Smooth muscle cell (in vitro differentiated cells): ENCODE results near the gene IL3RA. TPM values are rescaled to one million over a fixed set of nuclear protein-coding genes. Genes with fewer than 3 reads are reported as not detected.
"Not testable (repeated sequence)": the region's sequence is repeated elsewhere in the genome, so short reads cannot be mapped to it uniquely, and the experiment has no call there.

Experiments
- DNase-seq: peaks from one replicate; lab custom pipeline; 2025; ENCODE audit not compliant: unreplicated experiment; lab: John Stamatoyannopoulos, UW
- H2AFZ ChIP-seq: fragments of 200-600 bp; sonication (generic); 2 replicates; pipeline ENCODE4 v1.6.0; 2016; ENCODE audit warnings: antibody characterized with exemption, low read depth, mild to moderate bottlenecking
- H3F3A ChIP-seq: fragments of 200-600 bp; sonication (generic); 2 replicates; pipeline ENCODE4 v1.6.0; 2017; ENCODE audit warnings: antibody characterized with exemption, low read depth
- H3K27ac ChIP-seq: fragments of 200-600 bp; sonication (generic); 2 replicates; pipeline ENCODE4 v1.5.1; 2016; ENCODE audit warnings: low read depth, mild to moderate bottlenecking
- H3K27me3 ChIP-seq: fragments of 200-600 bp; sonication (generic); 2 replicates; pipeline ENCODE4 v1.6.1; 2016; ENCODE audit warnings: low read depth, mild to moderate bottlenecking
- H3K36me3 ChIP-seq: fragments of 200-600 bp; sonication (generic); 2 replicates; pipeline ENCODE4 v1.5.1; 2016; ENCODE audit warnings: low read depth
- H3K4me1 ChIP-seq: fragments of 200-600 bp; sonication (generic); 2 replicates; pipeline ENCODE4 v1.5.1; 2016; ENCODE audit warnings: low read depth
- H3K4me2 ChIP-seq: fragments of 200-600 bp; sonication (generic); 2 replicates; pipeline ENCODE4 v1.6.0; 2016; ENCODE audit warnings: mild to moderate bottlenecking
- H3K4me3 ChIP-seq: fragments of 200-600 bp; sonication (generic); 2 replicates; pipeline ENCODE4 v1.5.1; 2016; ENCODE audit warnings: mild to moderate bottlenecking
- H3K79me2 ChIP-seq: fragments of 200-600 bp; sonication (generic); 2 replicates; pipeline ENCODE4 v1.6.0; 2016; ENCODE audit warnings: low read depth, mild to moderate bottlenecking
- H3K9ac ChIP-seq: fragments of 200-600 bp; sonication (generic); 2 replicates; pipeline ENCODE4 v1.6.0; 2016; ENCODE audit warnings: low read depth
- H3K9me3 ChIP-seq: fragments of 200-600 bp; sonication (generic); replicated peaks from 2 replicates; pipeline ENCODE4 v1.5.1; 2016; ENCODE audit warnings: low read depth
- H4K20me1 ChIP-seq: fragments of 200-600 bp; sonication (generic); 2 replicates; pipeline ENCODE4 v1.6.0; 2016; ENCODE audit warnings: low read depth
- CTCF ChIP-seq: fragments of 200-600 bp; sonication (generic); IDR thresholded peaks from 2 replicates; pipeline ENCODE4 v1.5.1; 2017; ENCODE audit warnings: borderline replicate concordance, mild to moderate bottlenecking, antibody characterized with exemption; ENCODE audit not compliant: insufficient read depth, poor library complexity, severe bottlenecking
- WGBS: methylation state at CpG from one replicate; pipeline ENCODE4 v1.1.7; 2016; ENCODE audit warnings: low lambda C conversion rate; 5-methylcytosine and 5-hydroxymethylcytosine counted together
- polyA plus RNA-seq: library from polyadenylated mRNA; unstranded; fragments of >200 nt; fragmentation: Nextera tagmentation; extraction: Ambion mirVana; gene quantifications from 2 replicates; pipeline ENCODE4 v1.2.1, GENCODE V29; 2016
- total RNA-seq: library from RNA; depleted of rRNA; stranded (reverse); fragments of >200 nt; gene quantifications from 2 replicates; pipeline ENCODE4 v1.2.3, GENCODE V29; 2014

The IL3RA gene
- total and polyA plus RNA-seq, 2 experiments from 2014 or later = 0.24 TPM; not detected in 1

- Histone ChIP-seq H3K4me1 (no peaks in the 10 kb centered on the region), H3K4me2 (no peak overlapping the region), H4K20me1 (no peaks in the 10 kb centered on the region), H3K9ac (no peak overlapping the region), H3K4me3 (no peak overlapping the region), H2AFZ (no peak overlapping the region), H3K27ac (no peak overlapping the region), H3F3A (no peaks in the 10 kb centered on the region), H3K36me3 (no peaks in the 10 kb centered on the region), H3K9me3 (no peaks in the 10 kb centered on the region), H3K27me3 (no peaks in the 10 kb centered on the region), H3K79me2 (no peaks in the 10 kb centered on the region)
- no peak for TF ChIP-seq CTCF
- DNase-seq = no peak
- WGBS = 93% methylated on average over 19 of the region's 30 CpGs
These were observed 65.2 kb downstream of the IL3RA start for GRCh38 chrX:1401611-1402430.

- 96% methylated on average over 10 of the region's 10 CpGs for WGBS
- Histone ChIP-seq H2AFZ (no peak overlapping the region), H3K27ac (no peak overlapping the region), H3K9ac (no peak overlapping the region), H3K79me2 (no peaks in the 10 kb centered on the region), H3K27me3 (no peaks in the 10 kb centered on the region), H3K36me3 (no peaks in the 10 kb centered on the region), H3K9me3 (no peaks in the 10 kb centered on the region), H3F3A (no peaks in the 10 kb centered on the region), H3K4me2 (no peak overlapping the region), H3K4me1 (no peaks in the 10 kb centered on the region), H4K20me1 (no peaks in the 10 kb centered on the region), H3K4me3 (no peak overlapping the region)
- TF ChIP-seq CTCF = no peak
- DNase-seq = no peak
These were observed 66.6 kb downstream of the IL3RA start for GRCh38 chrX:1403228-1403627.

- DNase-seq, H3K79me2 ChIP-seq, H3K4me2 ChIP-seq, H3K4me3 ChIP-seq, H3K27me3 ChIP-seq, H3K9ac ChIP-seq, H4K20me1 ChIP-seq, H2AFZ ChIP-seq, H3K27ac ChIP-seq, H3K9me3 ChIP-seq, H3F3A ChIP-seq, H3K36me3 ChIP-seq, H3K4me1 ChIP-seq: not testable (repeated sequence)
- WGBS = 98% methylated on average over 3 of the region's 3 CpGs
These were observed 67.3 kb downstream of the IL3RA start for GRCh38 chrX:1403867-1404266.

- not testable (repeated sequence) for H3K4me2 ChIP-seq, H3K9me3 ChIP-seq, H3K79me2 ChIP-seq, H3K9ac ChIP-seq, H3K27me3 ChIP-seq, H3K27ac ChIP-seq, H4K20me1 ChIP-seq, DNase-seq, H3F3A ChIP-seq, H3K4me1 ChIP-seq, H3K36me3 ChIP-seq, H3K4me3 ChIP-seq, H2AFZ ChIP-seq
- 100% methylated on average over 2 of the region's 2 CpGs for WGBS
These were observed 69.2 kb downstream of the IL3RA start for GRCh38 chrX:1405769-1406168.
